Ramos (cell line): Measurements from ENCODE around the gene TAS2R31.

Source experiments
- in situ Hi-C: fragments of 300-500 bp; cut with MboI; formaldehyde crosslinking; loops from one replicate; pipeline ENCODE4 v1.14.3; 2022; ENCODE audit warnings: low sequenced_read_pairs; ENCODE audit not compliant: unreplicated experiment

The TAS2R31 gene

GRCh38 chr12:11015775-11016430 lies 15.3 kb downstream of the TAS2R31 start:
- in situ Hi-C loops, result loop anchor here (5.0 kb wide), 1 partner anchor 56 kb away; no protein-coding TSS in a partner anchor

- in situ Hi-C loops, result no loop called here
These were observed 17.0 kb downstream of the TAS2R31 start for GRCh38 chr12:11014234-11014633.

GRCh38 chr12:11007608-11008007 lies 23.6 kb downstream of the TAS2R31 start:
- in situ Hi-C loops, result no loop called here

GRCh38 chr12:10998204-10998603 lies 33.0 kb downstream of the TAS2R31 start, which contains the start of gene TAS2R20:
Gene TAS2R20, minus strand, starts transcription at chr12:10998304. Its CDS starts 429 bp downstream, at chr12:10997875.
- in situ Hi-C loops, result no loop called here

GRCh38 chr12:10994307-10994706 lies 36.9 kb downstream of the TAS2R31 start:
- in situ Hi-C loops, result no loop called here

GRCh38 chr12:10989107-10989506 lies 42.1 kb downstream of the TAS2R31 start:
- in situ Hi-C loops, result no loop called here

GRCh38 chr12:10986812-10987211 lies 44.4 kb downstream of the TAS2R31 start, which contains the start of gene TAS2R50:
Gene TAS2R50, minus strand, starts transcription at chr12:10986912. Its CDS starts 52 bp downstream, at chr12:10986860.
- in situ Hi-C loops, result no loop called here

- in situ Hi-C loops, result no loop called here
These were observed 49.0 kb downstream of the TAS2R31 start for GRCh38 chr12:10982244-10982643.
